ENCODE data around the gene PLEKHM3. TPM values are rescaled to one million over a fixed set of nuclear protein-coding genes. Genes with fewer than 3 reads are reported as not detected.

PLEKHM3 gene
- total and polyA plus RNA-seq, 2 of the 13 experiments (the other 11 are each of a cell fraction or from before 2014, with no cell fraction given): 4.5 to 4.7 TPM

DNA sequence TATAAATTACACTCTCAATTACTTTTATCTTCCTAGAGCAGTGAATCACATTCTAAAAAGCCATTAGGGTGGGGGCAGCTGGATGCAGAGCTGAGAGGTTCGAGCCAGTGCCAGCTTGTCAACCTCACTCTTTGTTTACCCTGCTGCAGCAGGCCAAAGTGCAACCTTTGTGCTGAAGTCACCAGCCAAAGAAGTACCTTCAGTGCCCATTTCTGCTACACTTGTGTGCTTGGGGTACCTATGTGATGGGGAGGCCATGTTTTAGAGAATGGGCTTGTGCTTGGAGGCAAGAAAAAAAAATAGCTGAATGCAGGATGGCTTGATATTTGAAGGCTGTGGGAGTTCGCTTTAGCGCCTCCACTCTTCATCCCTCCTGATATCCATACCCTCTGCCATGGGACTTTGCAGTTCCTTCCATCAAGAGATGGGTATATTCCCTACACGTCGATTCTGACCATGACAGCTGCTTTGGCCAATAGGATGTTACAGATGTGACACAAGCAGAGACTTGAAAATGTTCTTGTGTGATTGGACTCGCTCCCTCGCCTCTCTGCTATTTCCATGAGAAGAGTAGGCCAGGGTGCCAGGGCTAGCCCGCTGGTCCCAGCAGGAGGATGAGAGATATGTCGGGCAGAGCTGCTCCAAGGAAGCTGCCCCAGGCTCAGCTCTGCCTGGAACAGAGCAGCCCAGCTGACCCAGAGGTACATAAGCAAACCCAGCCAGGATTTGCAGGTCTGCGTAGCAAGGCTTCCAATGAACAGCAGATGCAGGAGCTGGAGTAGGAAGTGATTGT, 242.9 kb downstream of the PLEKHM3 start (continued):
- TF ChIP-seq ZSCAN21 (CRISPR knock-in tag; IDR thresholded peaks at IDR 0.05; ENCODE audit: borderline replicate concordance) (0 out of 2 replicates have a peak, but pooled peaks have one; percentile 53), NFRKB (IDR thresholded peaks at IDR 0.05) (no peak), ZNF263 (CRISPR knock-in tag; IDR thresholded peaks at IDR 0.05) (no peak), ZNF329 (CRISPR knock-in tag; IDR thresholded peaks at IDR 0.05; ENCODE audit: low read depth) (no peak), ZNF709 (CRISPR knock-in tag; IDR thresholded peaks at IDR 0.05) (peak; percentile 25; the same call in 1 of the 2 replicates), MYC (CRISPR knock-in tag; IDR thresholded peaks at IDR 0.05; ENCODE audit: borderline replicate concordance) (no peak; the same call in 1 of the 2 replicates), ZNF549 (CRISPR knock-in tag; IDR thresholded peaks at IDR 0.05) (no peak), ARID2 (CRISPR knock-in tag; IDR thresholded peaks at IDR 0.05; ENCODE audit: borderline replicate concordance) (no peak), SNRNP70 (IDR thresholded peaks at IDR 0.05; ENCODE audit: low read depth, low read length) (no peak), TP53 (CRISPR knock-in tag; conservative IDR thresholded peaks at IDR 0.05) (no peak), SAFB2 (CRISPR knock-in tag; IDR thresholded peaks at IDR 0.05; ENCODE audit: borderline replicate concordance, low read depth) (peak; percentile 32; the same call in 1 of the 2 replicates), ZNF75D (CRISPR knock-in tag; IDR thresholded peaks at IDR 0.05; ENCODE audit: borderline replicate concordance) (no peak), BHLHE40 (IDR thresholded peaks at IDR 0.05; ENCODE audit: low read length) (no peak), ZNF781 (CRISPR knock-in tag; IDR thresholded peaks at IDR 0.05; ENCODE audit: borderline replicate concordance, not compliant biosample characterization) (peak; percentile 29)
- TF ChIP-seq, protein P1, sequence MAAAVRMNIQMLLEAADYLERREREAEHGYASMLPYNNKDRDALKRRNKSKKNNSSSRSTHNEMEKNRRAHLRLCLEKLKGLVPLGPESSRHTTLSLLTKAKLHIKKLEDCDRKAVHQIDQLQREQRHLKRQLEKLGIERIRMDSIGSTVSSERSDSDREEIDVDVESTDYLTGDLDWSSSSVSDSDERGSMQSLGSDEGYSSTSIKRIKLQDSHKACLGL (CRISPR knock-in tag; IDR thresholded peaks at IDR 0.05): no peak
- TF ChIP-seq, protein P2, sequence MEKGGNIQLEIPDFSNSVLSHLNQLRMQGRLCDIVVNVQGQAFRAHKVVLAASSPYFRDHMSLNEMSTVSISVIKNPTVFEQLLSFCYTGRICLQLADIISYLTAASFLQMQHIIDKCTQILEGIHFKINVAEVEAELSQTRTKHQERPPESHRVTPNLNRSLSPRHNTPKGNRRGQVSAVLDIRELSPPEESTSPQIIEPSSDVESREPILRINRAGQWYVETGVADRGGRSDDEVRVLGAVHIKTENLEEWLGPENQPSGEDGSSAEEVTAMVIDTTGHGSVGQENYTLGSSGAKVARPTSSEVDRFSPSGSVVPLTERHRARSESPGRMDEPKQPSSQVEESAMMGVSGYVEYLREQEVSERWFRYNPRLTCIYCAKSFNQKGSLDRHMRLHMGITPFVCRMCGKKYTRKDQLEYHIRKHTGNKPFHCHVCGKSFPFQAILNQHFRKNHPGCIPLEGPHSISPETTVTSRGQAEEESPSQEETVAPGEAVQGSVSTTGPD (CRISPR knock-in tag; IDR thresholded peaks at IDR 0.05): no peak
- TF ChIP-seq, protein P3, sequence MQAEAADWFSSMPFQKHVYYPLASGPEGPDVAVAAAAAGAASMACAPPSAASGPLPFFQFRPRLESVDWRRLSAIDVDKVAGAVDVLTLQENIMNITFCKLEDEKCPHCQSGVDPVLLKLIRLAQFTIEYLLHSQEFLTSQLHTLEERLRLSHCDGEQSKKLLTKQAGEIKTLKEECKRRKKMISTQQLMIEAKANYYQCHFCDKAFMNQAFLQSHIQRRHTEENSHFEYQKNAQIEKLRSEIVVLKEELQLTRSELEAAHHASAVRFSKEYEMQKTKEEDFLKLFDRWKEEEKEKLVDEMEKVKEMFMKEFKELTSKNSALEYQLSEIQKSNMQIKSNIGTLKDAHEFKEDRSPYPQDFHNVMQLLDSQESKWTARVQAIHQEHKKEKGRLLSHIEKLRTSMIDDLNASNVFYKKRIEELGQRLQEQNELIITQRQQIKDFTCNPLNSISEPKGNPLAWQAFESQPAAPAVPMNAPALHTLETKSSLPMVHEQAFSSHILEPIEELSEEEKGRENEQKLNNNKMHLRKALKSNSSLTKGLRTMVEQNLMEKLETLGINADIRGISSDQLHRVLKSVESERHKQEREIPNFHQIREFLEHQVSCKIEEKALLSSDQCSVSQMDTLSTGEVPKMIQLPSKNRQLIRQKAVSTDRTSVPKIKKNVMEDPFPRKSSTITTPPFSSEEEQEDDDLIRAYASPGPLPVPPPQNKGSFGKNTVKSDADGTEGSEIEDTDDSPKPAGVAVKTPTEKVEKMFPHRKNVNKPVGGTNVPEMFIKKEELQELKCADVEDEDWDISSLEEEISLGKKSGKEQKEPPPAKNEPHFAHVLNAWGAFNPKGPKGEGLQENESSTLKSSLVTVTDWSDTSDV (CRISPR knock-in tag; IDR thresholded peaks at IDR 0.05): no peak
- TF ChIP-seq, protein P4, sequence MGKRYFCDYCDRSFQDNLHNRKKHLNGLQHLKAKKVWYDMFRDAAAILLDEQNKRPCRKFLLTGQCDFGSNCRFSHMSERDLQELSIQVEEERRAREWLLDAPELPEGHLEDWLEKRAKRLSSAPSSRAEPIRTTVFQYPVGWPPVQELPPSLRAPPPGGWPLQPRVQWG (CRISPR knock-in tag; IDR thresholded peaks at IDR 0.05; ENCODE audit: borderline replicate concordance, low read depth): no peak
- TF ChIP-seq, protein P5, sequence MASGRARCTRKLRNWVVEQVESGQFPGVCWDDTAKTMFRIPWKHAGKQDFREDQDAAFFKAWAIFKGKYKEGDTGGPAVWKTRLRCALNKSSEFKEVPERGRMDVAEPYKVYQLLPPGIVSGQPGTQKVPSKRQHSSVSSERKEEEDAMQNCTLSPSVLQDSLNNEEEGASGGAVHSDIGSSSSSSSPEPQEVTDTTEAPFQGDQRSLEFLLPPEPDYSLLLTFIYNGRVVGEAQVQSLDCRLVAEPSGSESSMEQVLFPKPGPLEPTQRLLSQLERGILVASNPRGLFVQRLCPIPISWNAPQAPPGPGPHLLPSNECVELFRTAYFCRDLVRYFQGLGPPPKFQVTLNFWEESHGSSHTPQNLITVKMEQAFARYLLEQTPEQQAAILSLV (CRISPR knock-in tag; IDR thresholded peaks at IDR 0.05; ENCODE audit: borderline replicate concordance): no peak
- TF ChIP-seq, protein P6, sequence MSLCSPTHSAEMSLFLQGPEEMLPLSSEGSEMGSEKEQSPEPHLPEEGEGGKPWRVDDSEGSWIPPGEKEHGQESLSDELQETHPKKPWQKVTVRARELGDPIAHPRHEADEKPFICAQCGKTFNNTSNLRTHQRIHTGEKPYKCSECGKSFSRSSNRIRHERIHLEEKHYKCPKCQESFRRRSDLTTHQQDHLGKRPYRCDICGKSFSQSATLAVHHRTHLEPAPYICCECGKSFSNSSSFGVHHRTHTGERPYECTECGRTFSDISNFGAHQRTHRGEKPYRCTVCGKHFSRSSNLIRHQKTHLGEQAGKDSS (CRISPR knock-in tag; IDR thresholded peaks at IDR 0.05; ENCODE audit: borderline replicate concordance, low read depth): no peak
- TF ChIP-seq, protein P7, sequence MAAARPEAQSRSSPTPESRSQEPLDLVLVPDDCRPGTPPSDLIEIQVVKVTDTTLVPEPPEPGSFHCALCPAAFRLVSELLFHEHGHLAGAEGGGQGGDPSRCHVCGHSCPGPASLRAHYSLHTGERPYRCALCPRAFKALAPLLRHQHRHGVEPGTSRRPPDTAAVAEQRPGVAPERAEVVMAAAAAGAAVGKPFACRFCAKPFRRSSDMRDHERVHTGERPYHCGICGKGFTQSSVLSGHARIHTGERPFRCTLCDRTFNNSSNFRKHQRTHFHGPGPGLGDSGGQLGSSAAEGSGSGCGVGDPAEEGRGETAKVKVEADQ (CRISPR knock-in tag; IDR thresholded peaks at IDR 0.05; ENCODE audit: borderline replicate concordance): no peak

Data from HepG2 (cell line).